Measurements from ENCODE around the gene APPBP2.

Gene APPBP2

DNA sequence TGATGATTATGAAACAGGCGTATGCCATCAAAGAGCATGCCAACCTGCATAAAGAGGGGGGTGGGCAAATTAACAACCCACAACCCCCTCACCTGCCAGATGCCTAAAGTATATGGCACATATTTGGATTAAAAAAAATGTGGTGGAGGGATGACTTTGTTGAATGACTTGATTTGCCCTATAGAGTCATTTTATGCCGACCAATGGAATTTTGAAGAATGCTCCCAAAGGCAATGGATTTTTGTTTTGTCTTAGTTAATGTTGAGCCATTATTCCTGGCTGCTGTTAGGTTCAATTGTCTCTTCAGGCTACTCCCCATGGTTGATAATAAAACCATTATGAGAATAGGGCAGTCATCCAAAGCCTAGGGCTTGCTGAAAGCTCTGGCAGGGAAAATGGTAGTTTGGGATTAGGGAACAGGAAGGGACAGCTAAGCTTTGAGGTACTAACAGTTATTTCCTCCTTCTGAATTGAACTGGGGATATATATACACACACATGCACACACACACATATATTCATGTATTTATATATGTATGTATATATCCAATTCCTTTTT is 109.6 kb downstream of the APPBP2 start:
- no peak for DNase-seq
- in situ Hi-C loops (cut with MboI; ENCODE audit: low pct_unique_long_range_greater_than_20kb, low sequenced_read_pairs), result no loop called here

- in situ Hi-C loops (cut with MboI; ENCODE audit: low pct_unique_long_range_greater_than_20kb, low sequenced_read_pairs), result no loop called here
- DNase-seq, result no peak
These were observed 110.9 kb downstream of the APPBP2 start for GRCh38 chr17:60415146-60415545.

- in situ Hi-C loops (cut with MboI; ENCODE audit: low pct_unique_long_range_greater_than_20kb, low sequenced_read_pairs), result no loop called here
These were observed 113.3 kb downstream of the APPBP2 start for GRCh38 chr17:60412701-60413100.

GRCh38 chr17:60410001-60410400 is 116.0 kb downstream of the APPBP2 start:
- DNase-seq, result no peak
- in situ Hi-C loops (cut with MboI; ENCODE audit: low pct_unique_long_range_greater_than_20kb, low sequenced_read_pairs), result no loop called here

More at GRCh38 chr17:60412701-60413100, 113.3 kb downstream of the APPBP2 start:
- no peak for DNase-seq

- no peak for DNase-seq
- in situ Hi-C loops (cut with MboI; ENCODE audit: low pct_unique_long_range_greater_than_20kb, low sequenced_read_pairs), result no loop called here
These were observed 119.2 kb downstream of the APPBP2 start for GRCh38 chr17:60406887-60407286.

GRCh38 chr17:60403962-60404361 is 122.1 kb downstream of the APPBP2 start:
- DNase-seq, result no peak
- in situ Hi-C loops (cut with MboI; ENCODE audit: low pct_unique_long_range_greater_than_20kb, low sequenced_read_pairs), result no loop called here

DNA sequence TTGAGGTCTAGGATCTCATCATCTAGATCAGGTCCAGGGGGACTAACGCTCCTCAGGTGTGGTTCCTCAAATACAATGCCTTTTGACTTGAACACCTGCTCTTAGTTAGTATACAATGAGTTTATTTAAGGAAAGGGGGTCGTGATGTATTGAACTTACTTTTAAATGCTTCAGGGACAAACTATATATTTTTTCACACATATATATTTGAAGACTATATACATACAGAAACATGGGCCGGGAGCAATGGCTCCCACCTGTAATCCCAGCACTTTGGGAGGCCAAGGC is 122.6 kb downstream of the APPBP2 start:
- in situ Hi-C loops (cut with MboI; ENCODE audit: low pct_unique_long_range_greater_than_20kb, low sequenced_read_pairs), result no loop called here

DNA sequence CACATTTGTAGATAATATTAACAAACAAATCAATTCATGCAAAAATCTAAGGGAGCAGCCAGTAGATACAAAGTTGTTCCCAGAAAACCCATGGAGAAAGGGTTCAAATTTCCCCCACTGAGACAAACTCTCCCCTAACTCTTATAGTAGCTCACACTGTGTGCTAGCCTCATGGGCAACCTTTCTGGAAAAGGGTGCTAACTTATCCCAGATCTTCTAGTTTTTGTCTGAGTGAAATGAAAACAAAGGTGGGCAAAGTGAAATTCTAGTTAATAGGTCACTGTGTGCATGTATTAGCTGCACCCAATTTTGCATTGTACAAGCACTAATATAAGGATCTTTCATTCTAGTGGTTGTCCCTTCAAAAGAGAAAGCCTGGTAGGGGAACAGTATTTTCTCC is 124.2 kb downstream of the APPBP2 start:
- in situ Hi-C loops (cut with MboI; ENCODE audit: low pct_unique_long_range_greater_than_20kb, low sequenced_read_pairs), result no loop called here
- DNase-seq, result no peak

More for the DNA sequence above, 122.6 kb downstream of the APPBP2 start:
- no peak for DNase-seq

GRCh38 chr17:60398227-60398959 is 127.6 kb downstream of the APPBP2 start:
- in situ Hi-C loops (cut with MboI; ENCODE audit: low pct_unique_long_range_greater_than_20kb, low sequenced_read_pairs), result no loop called here
- DNase-seq, result peak; percentile 97

GRCh38 chr17:60396412-60396811 is 129.6 kb downstream of the APPBP2 start:
- in situ Hi-C loops (cut with MboI; ENCODE audit: low pct_unique_long_range_greater_than_20kb, low sequenced_read_pairs), result no loop called here
- DNase-seq, result no peak

GRCh38 chr17:60395508-60396065 is 130.5 kb downstream of the APPBP2 start:
- in situ Hi-C loops (cut with MboI; ENCODE audit: low pct_unique_long_range_greater_than_20kb, low sequenced_read_pairs), result no loop called here
- peak; percentile 26 for DNase-seq

DNA sequence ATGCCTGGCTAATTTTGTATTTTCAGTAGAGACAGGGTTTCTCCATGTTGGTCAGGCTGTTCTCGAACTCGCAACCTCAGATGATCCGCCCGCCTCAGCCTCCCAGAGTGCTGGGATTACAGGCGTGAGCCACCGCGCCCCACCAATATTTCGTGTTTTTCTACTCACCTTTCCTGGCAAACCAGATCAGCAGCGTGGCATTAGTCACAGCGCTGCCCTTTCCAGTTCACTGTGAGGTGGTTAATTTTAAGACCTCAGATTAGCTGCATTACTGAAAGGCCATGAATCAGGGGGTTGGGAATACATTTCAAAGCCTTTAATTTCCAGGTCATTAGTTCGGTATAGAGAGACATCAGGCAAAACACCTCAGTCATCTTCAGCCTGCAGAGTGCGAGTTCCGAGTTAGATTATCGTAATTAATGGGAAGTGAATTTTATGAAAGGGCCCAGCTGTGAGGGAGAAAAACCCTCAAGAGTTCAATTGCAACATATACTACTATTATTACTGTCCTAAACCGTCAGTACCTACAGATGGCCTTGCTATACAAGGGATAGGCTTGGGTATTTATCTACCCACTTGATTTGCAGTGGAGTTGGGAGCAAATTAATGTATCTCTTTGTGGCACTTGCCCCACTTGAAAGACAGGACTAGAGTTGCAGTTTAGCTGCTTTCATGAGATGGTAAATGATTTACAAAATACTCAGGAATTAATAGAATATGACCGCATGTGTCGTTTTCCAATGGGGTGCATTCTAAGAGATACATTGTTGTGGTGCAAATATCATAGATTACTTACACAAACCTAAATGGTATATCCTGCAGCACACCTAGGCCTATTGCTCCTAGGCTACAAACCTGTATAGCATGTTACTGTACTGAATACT is 132.0 kb downstream of the APPBP2 start:
- no peak for DNase-seq
- in situ Hi-C loops (cut with MboI; ENCODE audit: low pct_unique_long_range_greater_than_20kb, low sequenced_read_pairs), result no loop called here
